Activated CD4-positive, alpha-beta T cell treated with anti-CD3 and anti-CD28 coated beads for 36 hours (primary cell): Measurements from ENCODE around the gene POLR2I. TPM values are rescaled to one million over a fixed set of nuclear protein-coding genes. Genes with fewer than 3 reads are reported as not detected.

Experiments used
- ATAC-seq: fragments of 200-7000 bp; cut with Tn5 transposase; one replicate; pipeline ENCODE4 v1.10.0; 2021; ENCODE audit warnings: mild to moderate bottlenecking, moderate library complexity
- CTCF ChIA-PET: fragments of 350-600 bp; sonication (Branson Sonifier 250); formaldehyde crosslinking; loops from one replicate; lab custom pipeline; 2021; ENCODE audit warnings: antibody characterized with exemption; lab: Charles Lee
- POLR2A ChIA-PET: fragments of 350-600 bp; sonication (Branson Sonifier 250); formaldehyde crosslinking; loops from one replicate; lab custom pipeline; 2021; ENCODE audit warnings: antibody characterized with exemption, inconsistent platforms; lab: Charles Lee
- DNase-seq: peaks from one replicate; pipeline ENCODE4 v3.0.0-alpha.2; 2020
- H3K27ac Mint-ChIP-seq: one replicate; pipeline ENCODE4 v1.8.0; 2021; ENCODE audit warnings: mixed read lengths
- H3K27me3 Mint-ChIP-seq: one replicate; pipeline ENCODE4 v1.8.0; 2021; ENCODE audit warnings: mixed read lengths
- H3K36me3 Mint-ChIP-seq: one replicate; pipeline ENCODE4 v1.8.0; 2021; ENCODE audit warnings: low read depth, mixed read lengths
- H3K4me1 Mint-ChIP-seq: one replicate; pipeline ENCODE4 v1.8.0; 2021; ENCODE audit warnings: mixed read lengths
- H3K4me3 Mint-ChIP-seq: one replicate; pipeline ENCODE4 v1.8.0; 2021; ENCODE audit warnings: mild to moderate bottlenecking, moderate library complexity, mixed read lengths
- H3K9me3 Mint-ChIP-seq: one replicate; pipeline ENCODE4 v1.8.0; 2021; ENCODE audit warnings: low read depth, mixed read lengths
- intact Hi-C, 2 experiments: fragments of 100-400 bp; cut with DNase I in 1 of 2; cut with micrococcal nuclease in 1 of 2; formaldehyde crosslinking; loops; one replicate each; pipeline versions ENCODE4 v1.14.2 to v1.15.1; 2022 to 2024; cut with DNase I, micrococcal nuclease
- total RNA-seq, 2 experiments: library from RNA; stranded (reverse); gene quantifications; one replicate each; pipeline ENCODE4 v1.2.3, GENCODE V29; 2021

Gene POLR2I
- total RNA-seq, 2 experiments from 2014 or later: 89.6 to 97.3 TPM

DNA sequence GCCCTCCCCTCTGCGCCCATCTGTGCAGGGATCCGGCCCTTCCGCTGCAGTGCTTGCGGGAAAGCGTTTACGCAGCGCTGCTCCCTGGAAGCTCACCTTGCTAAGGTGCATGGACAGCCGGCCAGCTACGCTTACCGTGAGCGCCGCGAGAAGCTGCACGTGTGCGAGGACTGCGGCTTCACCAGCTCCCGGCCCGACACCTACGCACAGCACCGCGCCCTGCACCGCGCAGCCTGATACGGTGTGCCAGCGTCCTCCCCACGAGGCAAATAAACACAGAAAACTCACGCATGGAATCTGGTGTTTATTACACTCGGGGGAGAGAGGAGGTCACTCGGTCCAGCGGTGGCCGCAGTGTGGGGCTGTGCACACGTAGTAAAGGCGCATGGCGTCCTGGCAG is 1.2 kb downstream of the POLR2I start:
- ChIA-PET CTCF (interaction anchor here (0.6 to 1.4 kb wide), 2 partner anchors 15 to 52 kb away, joined by 3 read pairs; no protein-coding TSS in a partner anchor), POLR2A (no interaction called here)
- peak overlapping the region; percentile 93 for H3K27ac Mint-ChIP-seq
- H3K4me1 Mint-ChIP-seq: peaks cover 28% of the 10 kb centered on the region
- no peaks in the 10 kb centered on the region for H3K27me3 Mint-ChIP-seq
- H3K36me3 Mint-ChIP-seq: peaks cover 35% of the 10 kb centered on the region
- intact Hi-C loops: loop anchor here in 1 of 2 experiments (10.0 kb wide), 1 partner anchor 399 kb away; the partner anchor contains the start of gene KMT2B
- DNase-seq (no peak), ATAC-seq (no peak)
- no peaks in the 10 kb centered on the region for H3K9me3 Mint-ChIP-seq
- H3K4me3 Mint-ChIP-seq: peak overlapping the region; percentile 98

DNA sequence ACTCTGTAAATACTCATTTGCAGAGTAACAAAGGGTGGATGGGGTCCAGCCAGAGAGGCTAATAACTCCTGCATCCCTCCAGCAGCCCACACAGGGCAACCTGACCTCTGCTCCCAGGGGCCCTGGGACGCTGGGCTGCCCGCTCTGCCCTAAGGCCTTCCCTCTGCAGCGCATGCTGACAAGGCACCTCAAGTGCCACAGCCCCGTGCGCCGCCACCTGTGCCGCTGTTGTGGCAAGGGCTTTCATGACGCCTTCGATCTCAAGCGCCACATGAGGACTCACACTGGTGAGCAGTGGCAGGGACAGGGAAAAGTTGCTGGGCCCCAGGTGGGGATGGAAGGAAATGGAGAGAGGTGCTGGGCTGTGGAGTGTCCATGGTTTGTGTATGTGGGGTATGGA is 2.0 kb downstream of the POLR2I start:
- peak overlapping the region; percentile 98 for H3K4me3 Mint-ChIP-seq
- ChIA-PET CTCF (interaction anchor here (1.4 kb wide), 1 partner anchor 15 kb away, joined by 3 read pairs; no protein-coding TSS in a partner anchor), POLR2A (no interaction called here)
- H3K9me3 Mint-ChIP-seq: no peaks in the 10 kb centered on the region
- H3K27ac Mint-ChIP-seq: no peak overlapping the region
- H3K4me1 Mint-ChIP-seq: peaks cover 25% of the 10 kb centered on the region
- H3K27me3 Mint-ChIP-seq: no peaks in the 10 kb centered on the region
- H3K36me3 Mint-ChIP-seq: peaks cover 32% of the 10 kb centered on the region
- ATAC-seq: no peak
- DNase-seq: no peak
- intact Hi-C loops: loop anchor here in 1 of 2 experiments (10.0 kb wide), 1 partner anchor 398 kb away; the partner anchor contains the start of gene KMT2B

DNA sequence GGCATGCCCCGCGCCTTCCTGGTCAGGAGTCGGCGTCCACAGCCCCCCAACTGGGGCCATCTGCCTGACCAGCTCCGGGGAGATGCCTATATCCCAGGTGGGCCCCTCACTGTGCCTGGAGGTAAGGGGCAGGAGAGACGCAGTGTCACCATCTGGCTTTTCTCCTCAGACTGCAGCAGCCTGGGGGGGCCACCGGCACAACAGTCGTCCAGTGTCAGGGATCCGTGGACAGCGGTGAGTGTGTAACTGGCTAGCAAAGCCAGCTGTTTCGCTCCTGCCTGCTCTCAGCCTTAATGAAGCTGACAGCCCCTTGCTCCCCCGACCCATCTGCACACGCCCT is 3.5 kb downstream of the POLR2I start:
- ATAC-seq: no peak
- no peaks in the 10 kb centered on the region for H3K27me3 Mint-ChIP-seq
- intact Hi-C loops: loop anchor here in 1 of 2 experiments (10.0 kb wide), 1 partner anchor 396 kb away; the partner anchor contains the start of gene KMT2B
- peaks cover 26% of the 10 kb centered on the region for H3K36me3 Mint-ChIP-seq
- no peaks in the 10 kb centered on the region for H3K9me3 Mint-ChIP-seq
- POLR2A ChIA-PET: no interaction called here
- no peak overlapping the region for H3K27ac Mint-ChIP-seq
- H3K4me3 Mint-ChIP-seq: no peak overlapping the region
- CTCF ChIA-PET: no interaction called here
- H3K4me1 Mint-ChIP-seq: peaks cover 14% of the 10 kb centered on the region
- DNase-seq: no peak

DNA sequence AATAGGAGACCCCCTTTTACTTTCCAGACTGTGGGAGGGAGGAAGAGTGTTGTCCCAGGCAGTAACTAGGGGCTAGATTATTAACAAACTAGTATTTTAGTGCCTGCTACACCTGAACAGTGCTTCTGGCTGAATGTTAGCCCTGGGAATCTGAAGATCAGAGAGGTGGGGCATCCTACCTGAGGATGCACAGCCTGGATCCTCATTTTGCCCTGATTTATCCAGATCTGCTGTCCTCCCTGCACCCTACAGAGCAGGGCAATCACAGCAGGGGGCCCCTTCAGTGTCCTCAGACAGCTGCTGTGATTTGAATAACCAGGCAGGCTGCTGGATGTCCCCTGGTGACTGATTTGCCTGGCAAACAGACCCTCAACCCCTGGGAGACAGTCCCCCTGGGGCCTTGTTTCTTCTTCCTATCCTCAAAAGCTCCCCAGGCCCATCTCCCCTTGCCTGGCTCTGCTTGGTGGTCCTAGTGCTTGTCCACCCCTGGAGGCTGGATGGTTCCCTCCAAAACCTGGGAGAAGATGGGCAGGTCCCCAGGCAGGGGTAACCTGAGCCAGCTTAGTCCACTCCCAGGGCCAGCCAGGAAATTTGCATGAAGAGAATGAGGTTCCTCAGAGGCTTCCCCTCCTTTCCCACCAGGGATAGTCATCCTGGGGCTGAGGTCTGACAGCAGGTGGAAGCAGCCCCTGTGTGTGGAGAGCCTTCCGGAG is 4.0 kb downstream of the POLR2I start, which contains the start of gene OVOL3:
Gene OVOL3, plus strand, starts transcription at position 657 of the 713 bp plus-strand sequence. CDS start 60 bp downstream, outside the sequence.
- intact Hi-C loops: loop anchor here in 1 of 2 experiments (10.0 kb wide), 1 partner anchor 396 kb away; the partner anchor contains the start of gene KMT2B
- ChIA-PET CTCF (no interaction called here), POLR2A (no interaction called here)
- DNase-seq (no peak), ATAC-seq (no peak)
- no peaks in the 10 kb centered on the region for H3K27me3 Mint-ChIP-seq
- no peaks in the 10 kb centered on the region for H3K9me3 Mint-ChIP-seq
- H3K36me3 Mint-ChIP-seq: peaks cover 24% of the 10 kb centered on the region
- no peak within 1 kb of the TSS for H3K27ac Mint-ChIP-seq
- peaks cover 11% of the 10 kb centered on the region for H3K4me1 Mint-ChIP-seq
- no peak within 1 kb of the TSS for H3K4me3 Mint-ChIP-seq

DNA sequence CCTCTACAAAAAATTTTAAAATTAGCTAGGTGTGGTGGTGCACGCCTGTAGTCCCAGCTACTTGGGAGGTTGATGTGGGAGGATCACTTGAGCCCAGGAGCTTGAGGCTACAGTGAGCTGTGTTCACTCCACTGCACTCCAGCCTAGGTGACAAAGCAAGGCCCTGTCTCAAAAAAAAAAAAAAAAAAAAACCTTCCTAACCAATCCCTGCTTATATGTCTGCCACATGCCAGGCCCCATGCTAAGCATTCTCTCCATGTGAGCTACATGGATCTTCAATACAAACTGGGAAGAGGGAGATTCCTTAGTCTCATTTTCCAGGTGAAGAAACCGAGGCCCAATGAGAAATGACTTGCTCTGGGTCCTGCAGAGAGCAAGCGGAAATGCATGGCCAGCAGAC is 6.0 kb downstream of the POLR2I start:
- H3K27me3 Mint-ChIP-seq: no peaks in the 10 kb centered on the region
- DNase-seq (no peak), ATAC-seq (no peak)
- POLR2A ChIA-PET: interaction anchor here (0.5 kb wide), 1 partner anchor 95 kb away, joined by 3 read pairs; no protein-coding TSS in a partner anchor
- H3K9me3 Mint-ChIP-seq: no peaks in the 10 kb centered on the region
- CTCF ChIA-PET: no interaction called here
- H3K4me3 Mint-ChIP-seq: no peak overlapping the region
- intact Hi-C loops: no loop called here
- peaks cover 8% of the 10 kb centered on the region for H3K4me1 Mint-ChIP-seq
- H3K27ac Mint-ChIP-seq: no peak overlapping the region
- H3K36me3 Mint-ChIP-seq: peaks cover 21% of the 10 kb centered on the region

DNA sequence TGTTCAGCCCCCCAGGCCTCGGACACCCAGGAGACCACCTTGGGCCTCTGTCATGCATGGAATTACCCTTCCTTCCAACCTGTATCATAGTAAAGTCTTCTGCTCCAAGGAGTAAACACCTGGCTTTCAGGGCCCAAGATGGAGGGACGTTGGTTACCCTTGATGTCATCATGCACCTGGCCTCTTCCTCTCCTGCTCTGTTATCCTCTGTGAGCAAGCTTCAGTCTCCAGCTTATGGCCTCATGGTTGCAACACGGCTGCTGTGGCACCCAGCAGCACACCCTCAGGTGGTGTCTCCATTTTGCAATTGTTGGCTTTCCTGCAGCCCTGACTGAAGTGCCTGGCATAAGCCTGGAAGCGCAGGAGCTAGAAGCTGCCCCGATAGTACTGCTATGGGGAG is 7.7 kb downstream of the POLR2I start:
- intact Hi-C loops: no loop called here
- Mint-ChIP-seq H3K9me3 (no peaks in the 10 kb centered on the region), H3K27me3 (no peaks in the 10 kb centered on the region), H3K4me1 (no peaks in the 10 kb centered on the region), H3K36me3 (peaks cover 12% of the 10 kb centered on the region), H3K27ac (no peak overlapping the region), H3K4me3 (no peak overlapping the region)
- ChIA-PET CTCF (interaction anchor here (0.6 kb wide), 1 partner anchor 495 kb away, joined by 4 read pairs; no protein-coding TSS in a partner anchor), POLR2A (no interaction called here)
- ATAC-seq (no peak), DNase-seq (no peak)

DNA sequence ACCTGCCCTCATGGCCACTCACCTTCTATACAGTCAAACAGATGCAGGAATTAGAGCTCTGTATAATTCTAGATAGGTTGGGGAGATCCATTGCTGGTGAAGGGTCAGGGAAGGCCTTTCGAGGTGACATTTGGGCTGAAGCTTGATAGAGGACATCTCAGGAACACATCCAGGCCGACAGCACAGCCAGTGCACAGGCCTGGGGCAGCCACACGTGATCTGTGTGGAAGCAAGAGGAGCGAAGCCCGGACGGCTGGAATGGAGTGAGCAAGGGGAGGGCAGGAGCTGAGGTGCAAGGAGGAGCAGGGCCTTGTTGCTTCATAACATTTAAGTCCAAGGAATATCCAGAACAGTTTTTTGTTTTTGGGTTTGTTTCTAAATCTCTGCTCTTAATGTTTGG is 8.2 kb downstream of the POLR2I start:
- Mint-ChIP-seq H3K4me3 (no peak overlapping the region), H3K27me3 (no peaks in the 10 kb centered on the region), H3K4me1 (no peaks in the 10 kb centered on the region), H3K9me3 (no peaks in the 10 kb centered on the region), H3K36me3 (peaks cover 12% of the 10 kb centered on the region), H3K27ac (no peak overlapping the region)
- DNase-seq (no peak), ATAC-seq (no peak)
- intact Hi-C loops: no loop called here
- ChIA-PET CTCF (interaction anchor here (0.6 kb wide), 2 partner anchors 494 to 656 kb away, joined by 4 read pairs; no protein-coding TSS in a partner anchor), POLR2A (interaction anchor here (0.6 kb wide), 1 partner anchor 37 kb away, joined by 9 read pairs; no protein-coding TSS in a partner anchor)

DNA sequence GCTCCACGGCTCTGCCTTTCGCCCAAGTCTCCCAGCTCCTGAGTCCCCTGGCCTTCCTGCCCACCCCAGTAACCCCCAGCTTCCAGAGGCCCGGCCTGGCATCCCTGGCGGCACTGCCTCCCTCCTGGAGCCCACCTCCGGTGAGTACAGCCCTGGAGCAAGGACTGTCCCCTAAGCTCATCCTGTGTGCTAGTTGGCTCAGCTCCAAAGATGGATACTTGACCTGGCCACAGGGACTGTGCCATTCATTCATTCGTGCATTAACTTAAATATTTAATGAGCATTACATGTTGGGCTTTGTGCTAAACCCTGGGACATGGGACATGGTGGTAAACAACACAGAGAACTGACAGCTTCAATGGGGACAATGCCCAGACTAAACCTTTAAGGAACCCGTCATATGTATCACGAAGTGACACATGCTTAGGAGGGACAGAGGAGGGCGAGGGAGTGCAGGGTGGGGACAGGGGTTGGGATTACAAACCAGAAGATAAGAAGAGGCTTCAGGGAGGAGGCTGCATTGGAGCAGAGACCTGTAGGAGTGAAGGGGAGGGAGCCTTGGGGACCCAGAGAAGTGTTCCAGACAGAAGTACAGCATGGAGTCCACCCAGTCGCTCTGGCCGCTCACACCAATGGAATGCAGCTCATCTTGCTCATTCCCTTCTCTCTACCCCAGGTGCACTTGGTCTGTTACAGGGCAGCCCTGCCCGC is 10.7 kb downstream of the POLR2I start:
- CTCF ChIA-PET: interaction anchor here (1.1 kb wide), 1 partner anchor 10 kb away, joined by 3 read pairs; no protein-coding TSS in a partner anchor
- H3K4me3 Mint-ChIP-seq: no peak overlapping the region
- POLR2A ChIA-PET: no interaction called here
- peaks cover 13% of the 10 kb centered on the region for H3K36me3 Mint-ChIP-seq
- H3K27ac Mint-ChIP-seq: no peak overlapping the region
- intact Hi-C loops: no loop called here
- H3K27me3 Mint-ChIP-seq: no peaks in the 10 kb centered on the region
- ATAC-seq (no peak), DNase-seq (no peak)
- no peaks in the 10 kb centered on the region for H3K9me3 Mint-ChIP-seq
- no peaks in the 10 kb centered on the region for H3K4me1 Mint-ChIP-seq

DNA sequence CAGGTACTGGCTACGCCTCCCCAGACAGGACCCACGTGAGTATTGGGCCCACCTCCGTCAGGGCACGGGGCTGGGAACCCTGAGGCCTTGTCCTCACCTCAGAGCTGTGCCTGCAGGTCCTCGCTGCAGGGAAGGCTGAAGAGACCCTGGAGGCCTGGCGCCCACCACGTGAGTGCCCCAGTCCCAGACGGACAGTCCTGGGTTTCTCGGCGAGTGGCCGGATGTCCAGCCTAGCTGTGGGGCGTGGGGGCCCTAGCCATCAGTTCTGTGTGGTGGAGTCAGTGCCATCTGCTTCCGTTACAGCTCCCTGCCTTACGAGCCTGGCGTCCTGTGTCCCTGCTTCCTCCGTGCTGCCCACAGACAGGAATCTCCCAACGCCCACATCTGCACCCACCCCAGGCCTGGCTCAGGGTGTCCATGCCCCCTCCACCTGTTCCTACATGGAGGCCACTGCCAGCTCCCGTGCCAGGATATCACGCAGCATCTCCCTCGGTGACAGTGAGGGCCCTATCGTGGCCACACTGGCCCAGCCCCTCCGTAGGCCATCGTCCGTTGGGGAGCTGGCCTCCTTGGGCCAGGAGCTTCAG is 11.5 kb downstream of the POLR2I start:
- no peak for ATAC-seq
- no peak for DNase-seq
- ChIA-PET CTCF (interaction anchor here (0.7 to 1.1 kb wide), 2 partner anchors 9 to 25 kb away, joined by 3 to 4 read pairs; no protein-coding TSS in a partner anchor), POLR2A (no interaction called here)
- H3K27ac Mint-ChIP-seq: no peak overlapping the region
- intact Hi-C loops: no loop called here
- no peaks in the 10 kb centered on the region for H3K27me3 Mint-ChIP-seq
- H3K36me3 Mint-ChIP-seq: peaks cover 13% of the 10 kb centered on the region
- H3K4me3 Mint-ChIP-seq: no peak overlapping the region
- no peaks in the 10 kb centered on the region for H3K9me3 Mint-ChIP-seq
- H3K4me1 Mint-ChIP-seq: no peaks in the 10 kb centered on the region

DNA sequence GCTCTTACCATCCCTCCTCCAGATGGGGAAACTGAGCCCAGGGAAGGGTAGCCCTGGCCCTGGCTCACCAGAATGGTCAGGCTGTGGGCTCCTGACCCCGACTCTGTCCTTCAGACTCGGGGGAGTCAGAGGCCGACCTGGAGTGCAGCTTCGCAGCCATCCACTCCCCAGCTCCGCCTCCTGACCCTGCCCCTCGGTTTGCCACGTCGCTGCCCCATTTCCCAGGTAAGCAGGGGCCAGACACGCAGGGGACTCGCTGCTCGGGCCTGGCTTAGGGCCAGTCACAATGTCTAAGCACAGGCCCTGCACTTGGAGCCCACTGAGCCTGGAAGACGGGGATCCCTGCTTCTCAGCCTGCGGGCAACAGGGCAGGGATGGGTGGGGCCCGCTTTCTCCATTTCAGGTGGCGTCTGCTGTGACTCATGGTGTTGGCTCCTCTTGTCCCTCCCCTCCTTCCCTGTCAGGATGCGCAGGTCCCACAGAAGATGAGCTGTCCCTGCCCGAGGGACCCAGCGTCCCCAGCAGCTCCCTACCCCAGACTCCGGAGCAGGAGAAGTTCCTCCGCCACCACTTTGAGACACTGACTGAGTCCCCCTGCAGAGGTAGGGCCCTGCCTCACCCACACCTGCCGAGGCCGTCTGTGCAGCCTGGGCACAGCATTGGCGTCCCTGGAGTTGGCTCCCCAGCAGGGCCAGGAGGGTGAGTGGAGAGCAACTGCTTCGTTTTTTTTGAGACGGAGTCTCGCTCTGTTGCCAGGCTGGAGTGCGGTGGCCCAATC is 12.9 kb downstream of the POLR2I start:
- H3K27me3 Mint-ChIP-seq: no peaks in the 10 kb centered on the region
- no peak overlapping the region for H3K4me3 Mint-ChIP-seq
- H3K4me1 Mint-ChIP-seq: no peaks in the 10 kb centered on the region
- no peak overlapping the region for H3K27ac Mint-ChIP-seq
- intact Hi-C loops: no loop called here
- H3K9me3 Mint-ChIP-seq: no peaks in the 10 kb centered on the region
- POLR2A ChIA-PET: no interaction called here
- H3K36me3 Mint-ChIP-seq: peaks cover 18% of the 10 kb centered on the region
- ATAC-seq (no peak), DNase-seq (no peak)
- CTCF ChIA-PET: interaction anchor here (0.6 kb wide), 1 partner anchor 736 kb away, joined by 3 read pairs; no protein-coding TSS in a partner anchor
